Measurements from ENCODE around the gene EIF4E3. TPM values are rescaled to one million over a fixed set of nuclear protein-coding genes. Genes with fewer than 3 reads are reported as not detected.

EIF4E3 gene
- polyA plus RNA-seq, 4 donors: 10.4 to 13.2 (median 11.4) TPM

- no peak for DNase-seq (ENCODE audit: low read depth in 4 of 4, low spot score in 2 of 4)
Observed at GRCh38 chr3:71692139-71692538, 33.1 kb downstream of the EIF4E3 start.

- DNase-seq (ENCODE audit: low read depth in 4 of 4, low spot score in 2 of 4): no peak
Observed at GRCh38 chr3:71690341-71690841, 34.8 kb downstream of the EIF4E3 start.

- DNase-seq (ENCODE audit: low read depth in 4 of 4, low spot score in 2 of 4): no peak
Observed at GRCh38 chr3:71689291-71689690, 35.9 kb downstream of the EIF4E3 start.

GRCh38 chr3:71688121-71688520 lies 37.1 kb downstream of the EIF4E3 start:
- DNase-seq (ENCODE audit: low read depth in 4 of 4, low spot score in 2 of 4): no peak

- no peak for DNase-seq (ENCODE audit: low read depth in 4 of 4, low spot score in 2 of 4)
Observed at GRCh38 chr3:71685686-71686085, 39.5 kb downstream of the EIF4E3 start.

- DNase-seq (ENCODE audit: low read depth in 4 of 4, low spot score in 2 of 4): no peak
Observed at GRCh38 chr3:71684757-71685386, 40.3 kb downstream of the EIF4E3 start.

- no peak for DNase-seq (ENCODE audit: low read depth in 4 of 4, low spot score in 2 of 4)
Observed at GRCh38 chr3:71684046-71684756, 41.0 kb downstream of the EIF4E3 start.

GRCh38 chr3:71681224-71681668 lies 44.0 kb downstream of the EIF4E3 start:
- DNase-seq (ENCODE audit: low read depth in 4 of 4, low spot score in 2 of 4): peak in 1 of 4 donors; percentile 44

- DNase-seq (ENCODE audit: low read depth in 4 of 4, low spot score in 2 of 4): no peak
Observed at GRCh38 chr3:71680603-71681002, 44.6 kb downstream of the EIF4E3 start.

- DNase-seq (ENCODE audit: low read depth in 4 of 4, low spot score in 2 of 4): no peak
Observed at GRCh38 chr3:71676931-71677330, 48.3 kb downstream of the EIF4E3 start.

GRCh38 chr3:71673486-71673885 lies 51.7 kb downstream of the EIF4E3 start:
- DNase-seq (ENCODE audit: low read depth in 4 of 4, low spot score in 2 of 4): no peak

GRCh38 chr3:71672807-71673206 lies 52.4 kb downstream of the EIF4E3 start:
- no peak for DNase-seq (ENCODE audit: low read depth in 4 of 4, low spot score in 2 of 4)

- no peak for DNase-seq (ENCODE audit: low read depth in 4 of 4, low spot score in 2 of 4)
Observed at GRCh38 chr3:71672340-71672739, 52.9 kb downstream of the EIF4E3 start.

GRCh38 chr3:71671216-71671845 lies 53.9 kb downstream of the EIF4E3 start:
- no peak for DNase-seq (ENCODE audit: low read depth in 4 of 4, low spot score in 2 of 4)

- no peak for DNase-seq (ENCODE audit: low read depth in 4 of 4, low spot score in 2 of 4)
Observed at GRCh38 chr3:71662568-71662967, 62.6 kb downstream of the EIF4E3 start.

- no peak for DNase-seq (ENCODE audit: low read depth in 4 of 4, low spot score in 2 of 4)
Observed at GRCh38 chr3:71662056-71662455, 63.1 kb downstream of the EIF4E3 start.

GRCh38 chr3:71659864-71660591 lies 65.2 kb downstream of the EIF4E3 start:
- no peak for DNase-seq (ENCODE audit: low read depth in 4 of 4, low spot score in 2 of 4)

GRCh38 chr3:71657831-71658530 lies 67.2 kb downstream of the EIF4E3 start:
- DNase-seq (ENCODE audit: low read depth in 4 of 4, low spot score in 2 of 4): no peak

- no peak for DNase-seq (ENCODE audit: low read depth in 4 of 4, low spot score in 2 of 4)
Observed at GRCh38 chr3:71655061-71655460, 70.1 kb downstream of the EIF4E3 start.

- no peak for DNase-seq (ENCODE audit: low read depth in 4 of 4, low spot score in 2 of 4)
Observed at GRCh38 chr3:71653414-71653807, 71.8 kb downstream of the EIF4E3 start.
